GM21825 (cell line): Measurements from ENCODE around the gene NAV2.

ENCODE experiments used
- ATAC-seq: cut with Tn5 transposase; IDR thresholded peaks from one replicate; pipeline ENCODE4 v1.9.1; 2021; ENCODE audit warnings: mild to moderate bottlenecking, moderate library complexity; ENCODE audit not compliant: unreplicated experiment

NAV2 gene

DNA sequence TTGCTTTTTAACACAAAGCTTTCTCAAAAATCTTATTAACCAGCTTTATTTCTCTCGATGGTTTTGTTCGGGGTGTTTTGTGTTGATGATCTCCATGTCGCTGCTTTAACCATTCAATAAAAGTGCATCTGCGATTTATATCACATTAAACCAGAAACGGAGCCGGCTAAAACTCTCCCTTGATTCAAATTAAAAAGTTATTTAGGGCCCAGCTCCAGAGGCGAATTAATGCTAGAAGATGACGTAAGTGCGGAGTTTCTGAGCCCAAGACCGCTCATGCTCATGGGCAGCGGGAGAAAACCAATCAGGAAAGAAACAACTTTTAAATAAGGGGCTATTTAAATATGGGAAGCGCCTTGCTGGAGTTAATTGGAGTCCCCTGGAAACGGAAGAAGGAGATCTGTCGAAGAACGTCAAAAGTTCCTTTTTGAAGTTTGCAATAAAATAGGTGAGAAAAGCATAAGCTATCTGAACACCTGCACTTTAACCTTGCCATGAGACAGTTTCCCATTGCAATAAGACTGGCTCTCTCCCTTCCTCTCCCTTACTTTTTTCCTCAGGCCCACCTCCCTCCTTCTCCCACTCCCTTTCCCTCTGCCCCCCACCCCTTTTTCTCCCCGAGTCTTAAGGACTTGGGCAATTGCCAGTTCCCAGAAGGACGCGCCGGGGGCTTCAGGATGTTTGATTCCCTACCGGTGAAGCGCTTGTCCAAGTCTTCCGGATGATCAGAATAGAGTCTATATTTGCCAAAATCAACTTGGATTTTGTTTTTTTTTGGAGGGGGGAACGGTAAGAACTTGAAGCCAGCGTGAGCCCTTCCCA is 449.5 kb downstream of the NAV2 start:
- no peak for ATAC-seq

DNA sequence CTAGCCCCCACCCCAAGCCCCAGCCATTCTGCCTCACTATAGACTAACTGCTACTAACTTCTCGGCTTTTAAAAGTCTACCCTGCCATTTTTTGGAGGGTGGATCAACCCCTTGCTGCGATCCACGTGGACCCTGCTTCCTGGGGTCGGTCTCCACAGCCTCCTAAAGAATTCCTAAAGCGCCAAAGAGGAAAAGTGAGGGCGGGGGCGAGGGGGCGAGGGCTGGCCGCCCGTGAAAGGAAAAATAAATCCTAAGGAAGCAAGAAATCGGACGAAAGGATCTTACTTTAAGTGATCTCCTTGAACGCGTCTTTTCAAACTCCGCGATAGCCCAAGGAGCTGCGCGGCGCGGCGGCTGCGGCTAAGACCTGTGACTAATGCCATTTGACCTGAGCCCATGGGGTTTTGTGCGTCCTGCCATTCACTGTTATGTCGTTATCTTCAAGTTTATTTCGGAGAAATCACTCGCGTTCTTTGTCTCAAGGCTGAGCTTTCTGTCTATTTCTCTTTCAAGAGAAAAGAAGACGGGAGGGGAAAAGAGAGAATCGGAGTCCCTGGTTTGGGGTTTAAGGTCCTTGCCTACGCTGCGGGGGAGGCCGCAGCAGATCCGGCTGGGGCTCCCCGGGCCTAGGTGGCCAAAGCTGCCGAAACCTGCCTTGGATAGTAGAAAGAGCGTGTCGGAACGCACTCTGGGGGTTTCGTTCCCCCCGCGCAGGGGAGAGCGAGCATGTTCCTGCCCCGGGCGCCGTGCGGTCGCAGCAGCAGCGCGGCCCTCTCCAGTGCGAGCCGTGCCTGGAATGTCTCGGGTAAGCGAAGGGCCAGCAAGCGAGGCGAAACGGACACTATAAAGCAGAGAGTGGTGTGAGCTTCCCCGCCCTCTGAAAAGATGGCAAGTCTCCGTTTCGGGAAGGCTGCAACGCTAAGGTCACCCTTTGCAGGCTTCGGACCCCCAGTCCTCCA is 450.5 kb downstream of the NAV2 start:
- ATAC-seq, result no peak

DNA sequence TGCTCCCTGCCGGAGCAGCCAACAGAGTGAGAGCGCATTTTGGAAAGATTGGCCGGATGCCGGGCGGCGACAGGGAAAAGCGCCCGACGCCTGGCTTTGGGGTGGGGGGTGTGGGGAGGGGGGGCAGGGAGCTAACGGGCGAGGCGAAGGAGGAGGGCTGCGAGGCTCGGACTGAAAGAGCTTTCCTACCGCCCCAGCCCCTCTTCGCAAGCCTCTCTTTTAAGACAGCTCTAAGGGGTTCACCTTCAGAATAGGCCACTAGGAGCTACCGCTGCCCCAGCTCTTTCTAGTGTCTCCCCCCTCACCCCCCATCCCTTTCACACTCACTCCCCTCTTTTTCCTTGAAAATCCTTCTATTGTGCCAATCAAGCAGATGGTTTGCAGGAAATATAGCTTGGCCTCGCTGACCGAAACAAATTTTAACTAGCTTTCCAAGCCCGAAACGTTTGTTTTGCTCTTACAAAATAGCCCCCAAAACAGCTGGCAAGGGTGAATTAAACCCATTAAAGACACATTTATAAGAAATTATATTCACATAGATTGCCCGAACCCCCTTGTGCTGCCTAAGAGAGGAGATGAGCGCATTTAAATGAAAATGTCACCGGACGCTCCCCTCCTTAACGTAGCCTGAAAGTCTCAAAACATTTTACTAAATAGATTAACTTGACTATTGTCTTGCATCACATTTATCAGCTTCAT is 451.3 kb downstream of the NAV2 start:
- no peak for ATAC-seq
